Measurements from ENCODE around the gene SOX10.

DNA sequence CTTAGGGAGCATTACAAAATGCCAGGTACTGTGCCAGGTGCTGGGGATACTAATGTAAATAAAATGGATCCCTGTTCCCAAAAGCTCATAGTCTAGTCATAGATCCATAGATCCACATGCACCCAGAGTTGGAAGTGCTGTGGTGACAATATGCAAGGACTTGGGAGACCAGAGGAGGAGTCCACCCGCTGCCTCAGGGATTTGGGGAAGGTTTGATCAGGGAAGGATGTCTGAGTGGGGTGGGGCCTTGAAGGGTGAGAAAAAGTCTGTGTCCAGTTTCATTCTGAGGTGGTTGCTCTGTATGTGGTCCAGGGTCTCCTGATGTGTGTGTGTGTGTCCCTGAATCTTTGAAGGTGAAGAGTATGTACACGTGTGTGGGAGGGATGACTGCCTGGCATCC is 9.2 kb downstream of the SOX10 start:
- TF ChIP-seq, protein P1, sequence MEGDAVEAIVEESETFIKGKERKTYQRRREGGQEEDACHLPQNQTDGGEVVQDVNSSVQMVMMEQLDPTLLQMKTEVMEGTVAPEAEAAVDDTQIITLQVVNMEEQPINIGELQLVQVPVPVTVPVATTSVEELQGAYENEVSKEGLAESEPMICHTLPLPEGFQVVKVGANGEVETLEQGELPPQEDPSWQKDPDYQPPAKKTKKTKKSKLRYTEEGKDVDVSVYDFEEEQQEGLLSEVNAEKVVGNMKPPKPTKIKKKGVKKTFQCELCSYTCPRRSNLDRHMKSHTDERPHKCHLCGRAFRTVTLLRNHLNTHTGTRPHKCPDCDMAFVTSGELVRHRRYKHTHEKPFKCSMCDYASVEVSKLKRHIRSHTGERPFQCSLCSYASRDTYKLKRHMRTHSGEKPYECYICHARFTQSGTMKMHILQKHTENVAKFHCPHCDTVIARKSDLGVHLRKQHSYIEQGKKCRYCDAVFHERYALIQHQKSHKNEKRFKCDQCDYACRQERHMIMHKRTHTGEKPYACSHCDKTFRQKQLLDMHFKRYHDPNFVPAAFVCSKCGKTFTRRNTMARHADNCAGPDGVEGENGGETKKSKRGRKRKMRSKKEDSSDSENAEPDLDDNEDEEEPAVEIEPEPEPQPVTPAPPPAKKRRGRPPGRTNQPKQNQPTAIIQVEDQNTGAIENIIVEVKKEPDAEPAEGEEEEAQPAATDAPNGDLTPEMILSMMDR (IDR thresholded peaks at IDR 0.05) = no peak
- no peak for TF ChIP-seq POLR2A (IDR thresholded peaks at IDR 0.05)
